DND-41 (cell line): Measurements from ENCODE around the gene VAV3.

ENCODE experiments used
- CTCF ChIP-seq: IDR thresholded peaks from 2 replicates; pipeline ENCODE4 v1.5.1; 2012; ENCODE audit warnings: borderline replicate concordance, low read length, moderate library complexity, mild to moderate bottlenecking; ENCODE audit not compliant: poor library complexity, severe bottlenecking; ENCODE audit errors: extremely low read depth
- EZH2 ChIP-seq: IDR thresholded peaks from 3 replicates; pipeline ENCODE4 v1.6.1; 2012; ENCODE audit warnings: borderline replicate concordance, low read depth, mild to moderate bottlenecking, moderate library complexity, low read length, inconsistent platforms; ENCODE audit not compliant: severe bottlenecking

DNA sequence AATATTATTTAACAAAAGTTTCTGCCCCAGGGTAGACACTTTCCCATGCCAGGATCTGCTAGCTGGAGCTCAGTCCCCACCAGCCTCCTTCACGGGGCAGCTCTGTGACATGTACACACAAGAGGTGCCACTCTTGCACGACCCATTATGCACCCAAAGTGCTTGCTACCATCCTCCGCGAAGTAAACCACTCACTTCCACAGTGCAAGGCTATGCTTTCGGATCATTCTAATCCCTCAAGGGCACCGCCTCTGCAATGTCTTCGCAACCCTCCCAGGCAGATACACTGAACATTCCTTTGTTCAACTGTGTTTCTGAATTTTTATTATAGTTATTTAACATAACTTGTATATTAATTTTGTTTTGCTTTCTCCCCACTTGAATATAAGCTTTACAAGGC is 303.8 kb downstream of the VAV3 start:
- TF ChIP-seq CTCF, result no peak
- no peak for TF ChIP-seq EZH2
